ENCODE data around the gene ERBB4. TPM values are rescaled to one million over a fixed set of nuclear protein-coding genes. Genes with fewer than 3 reads are reported as not detected.

Gene ERBB4
- total RNA-seq, 1 donor from 2014 or later = 1.2 TPM

DNA sequence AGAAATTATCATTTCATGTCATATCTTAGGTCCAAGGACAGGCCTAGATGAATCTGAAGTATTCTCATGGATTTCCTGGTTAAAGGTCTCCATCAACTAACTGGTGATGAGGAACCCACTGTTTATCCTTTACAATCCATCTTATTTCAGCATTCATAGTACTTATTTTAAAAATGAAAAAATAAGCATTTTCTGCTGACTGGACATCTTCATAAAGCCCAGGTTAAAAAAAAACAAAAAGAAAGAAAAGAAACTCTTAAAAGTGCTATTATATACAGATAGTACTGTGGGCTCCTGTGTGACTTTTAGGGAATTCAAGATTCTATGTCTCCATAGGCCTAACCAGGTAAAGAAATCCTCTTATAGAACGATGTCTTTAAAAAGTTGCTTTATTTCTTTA lies 7.1 kb downstream of the ERBB4 start:
- TF ChIP-seq EZH2 (IDR thresholded peaks at IDR 0.05; ENCODE audit: insufficient read depth, low read length) = no peak
- TF ChIP-seq, protein P1, sequence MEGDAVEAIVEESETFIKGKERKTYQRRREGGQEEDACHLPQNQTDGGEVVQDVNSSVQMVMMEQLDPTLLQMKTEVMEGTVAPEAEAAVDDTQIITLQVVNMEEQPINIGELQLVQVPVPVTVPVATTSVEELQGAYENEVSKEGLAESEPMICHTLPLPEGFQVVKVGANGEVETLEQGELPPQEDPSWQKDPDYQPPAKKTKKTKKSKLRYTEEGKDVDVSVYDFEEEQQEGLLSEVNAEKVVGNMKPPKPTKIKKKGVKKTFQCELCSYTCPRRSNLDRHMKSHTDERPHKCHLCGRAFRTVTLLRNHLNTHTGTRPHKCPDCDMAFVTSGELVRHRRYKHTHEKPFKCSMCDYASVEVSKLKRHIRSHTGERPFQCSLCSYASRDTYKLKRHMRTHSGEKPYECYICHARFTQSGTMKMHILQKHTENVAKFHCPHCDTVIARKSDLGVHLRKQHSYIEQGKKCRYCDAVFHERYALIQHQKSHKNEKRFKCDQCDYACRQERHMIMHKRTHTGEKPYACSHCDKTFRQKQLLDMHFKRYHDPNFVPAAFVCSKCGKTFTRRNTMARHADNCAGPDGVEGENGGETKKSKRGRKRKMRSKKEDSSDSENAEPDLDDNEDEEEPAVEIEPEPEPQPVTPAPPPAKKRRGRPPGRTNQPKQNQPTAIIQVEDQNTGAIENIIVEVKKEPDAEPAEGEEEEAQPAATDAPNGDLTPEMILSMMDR (IDR thresholded peaks at IDR 0.05; ENCODE audit: insufficient read depth, low read depth, low read length) = no peak
- no peak overlapping the region for H3K27ac Mint-ChIP-seq (ENCODE audit: unreplicated experiment)

DNA sequence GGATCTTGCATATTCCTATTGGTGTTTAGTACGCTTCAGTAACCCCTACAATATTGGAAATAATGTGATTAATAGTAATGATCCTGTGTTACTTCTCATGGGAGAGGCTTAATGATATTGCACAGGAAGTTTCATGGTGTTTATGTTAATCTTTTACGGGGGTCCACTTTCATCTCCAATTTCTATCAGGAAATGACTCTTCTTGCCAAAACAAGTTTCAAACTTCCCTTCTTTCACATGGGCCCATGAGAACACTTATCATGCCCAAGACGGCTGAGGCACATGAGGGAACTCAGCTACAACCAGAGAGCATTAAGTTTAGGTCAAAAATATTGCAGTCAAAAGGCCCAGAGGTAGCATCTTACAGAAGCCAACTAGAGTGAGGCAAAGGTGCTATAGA lies 7.6 kb downstream of the ERBB4 start:
- H3K4me3 ChIP-seq (ENCODE audit: insufficient read depth, low read depth, low read length) = no peak overlapping the region
- H3K79me2 ChIP-seq (ENCODE audit: insufficient read depth, low read length) = no peaks in the 10 kb centered on the region
- H3K4me2 ChIP-seq (ENCODE audit: low read length) = no peak overlapping the region
- H3K27me3 ChIP-seq (ENCODE audit: insufficient read depth, low read length) = peaks cover 4% of the 10 kb centered on the region
- H3K9me3 ChIP-seq (ENCODE audit: insufficient read depth, low read depth, low read length) = no peaks in the 10 kb centered on the region
- Mint-ChIP-seq H3K9me3 (ENCODE audit: unreplicated experiment) (no peaks in the 10 kb centered on the region), H3K4me3 (ENCODE audit: unreplicated experiment) (no peak overlapping the region), H3K27ac (ENCODE audit: unreplicated experiment) (no peak overlapping the region), H3K36me3 (ENCODE audit: low read depth, unreplicated experiment) (no peaks in the 10 kb centered on the region), H3K27me3 (ENCODE audit: low read depth, unreplicated experiment) (no peaks in the 10 kb centered on the region), H3K4me1 (ENCODE audit: low read depth, unreplicated experiment) (no peaks in the 10 kb centered on the region)
- H3K4me1 ChIP-seq (ENCODE audit: insufficient read depth, low read length) = no peaks in the 10 kb centered on the region
- no peak overlapping the region for H3K27ac ChIP-seq (ENCODE audit: low read depth, low read length)
- FAIRE-seq (no peak), DNase-seq (ENCODE audit: low read depth) (no peak)
- H3K36me3 ChIP-seq (ENCODE audit: insufficient read depth, low read length) = no peaks in the 10 kb centered on the region
- no peak overlapping the region for H2AFZ ChIP-seq (ENCODE audit: low read depth, low read length)
- no peak overlapping the region for H3K9ac ChIP-seq (ENCODE audit: low read length)
- TF ChIP-seq EZH2 (IDR thresholded peaks at IDR 0.05; ENCODE audit: insufficient read depth, low read length) = no peak
- TF ChIP-seq, protein P1 (IDR thresholded peaks at IDR 0.05; ENCODE audit: insufficient read depth, low read depth, low read length) = no peak
- no peaks in the 10 kb centered on the region for H4K20me1 ChIP-seq (ENCODE audit: insufficient read depth, low read length)

More for the DNA sequence above, 7.1 kb downstream of the ERBB4 start:
- FAIRE-seq (no peak), DNase-seq (ENCODE audit: low read depth) (no peak)
- H3K9me3 ChIP-seq (ENCODE audit: insufficient read depth, low read depth, low read length) = no peaks in the 10 kb centered on the region
- no peak overlapping the region for H3K4me3 ChIP-seq (ENCODE audit: insufficient read depth, low read depth, low read length)
- H3K36me3 ChIP-seq (ENCODE audit: insufficient read depth, low read length) = no peaks in the 10 kb centered on the region
- no peak overlapping the region for H3K9ac ChIP-seq (ENCODE audit: low read length)
- no peaks in the 10 kb centered on the region for H3K27me3 Mint-ChIP-seq (ENCODE audit: low read depth, unreplicated experiment)
- peaks cover 3% of the 10 kb centered on the region for H3K4me1 ChIP-seq (ENCODE audit: insufficient read depth, low read length)
- H3K4me3 Mint-ChIP-seq (ENCODE audit: unreplicated experiment) = no peak overlapping the region
- no peaks in the 10 kb centered on the region for H3K36me3 Mint-ChIP-seq (ENCODE audit: low read depth, unreplicated experiment)
- H3K4me2 ChIP-seq (ENCODE audit: low read length) = no peak overlapping the region
- H3K9me3 Mint-ChIP-seq (ENCODE audit: unreplicated experiment) = no peaks in the 10 kb centered on the region
- H3K4me1 Mint-ChIP-seq (ENCODE audit: low read depth, unreplicated experiment) = no peaks in the 10 kb centered on the region
- H3K27ac ChIP-seq (ENCODE audit: low read depth, low read length) = no peak overlapping the region
- H3K79me2 ChIP-seq (ENCODE audit: insufficient read depth, low read length) = no peaks in the 10 kb centered on the region
- no peak overlapping the region for H2AFZ ChIP-seq (ENCODE audit: low read depth, low read length)
- H4K20me1 ChIP-seq (ENCODE audit: insufficient read depth, low read length) = no peaks in the 10 kb centered on the region
- peaks cover 9% of the 10 kb centered on the region for H3K27me3 ChIP-seq (ENCODE audit: insufficient read depth, low read length)

DNA sequence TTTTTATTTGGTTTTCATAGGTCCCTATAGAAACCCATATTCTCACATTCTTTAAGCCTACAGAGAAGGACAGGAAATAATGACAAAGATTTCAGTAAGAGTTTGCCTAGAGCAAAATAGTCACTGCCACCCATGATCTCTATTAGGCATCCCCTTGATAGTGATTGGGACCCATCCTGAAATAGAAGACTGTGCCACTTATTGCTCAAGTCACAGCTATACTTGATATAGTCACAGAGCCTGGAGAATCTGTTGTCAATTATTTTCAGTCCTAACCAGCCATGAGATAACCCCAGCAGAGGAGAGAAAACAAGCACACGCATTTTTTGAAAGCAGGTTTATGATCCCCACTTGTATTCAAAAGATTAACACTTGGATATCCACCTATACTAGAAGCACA lies 8.2 kb downstream of the ERBB4 start:
- Mint-ChIP-seq H3K36me3 (ENCODE audit: low read depth, unreplicated experiment) (no peaks in the 10 kb centered on the region), H3K4me3 (ENCODE audit: unreplicated experiment) (no peak overlapping the region), H3K27me3 (ENCODE audit: low read depth, unreplicated experiment) (no peaks in the 10 kb centered on the region), H3K9me3 (ENCODE audit: unreplicated experiment) (no peaks in the 10 kb centered on the region), H3K27ac (ENCODE audit: unreplicated experiment) (no peak overlapping the region), H3K4me1 (ENCODE audit: low read depth, unreplicated experiment) (no peaks in the 10 kb centered on the region)
- H3K4me3 ChIP-seq (ENCODE audit: insufficient read depth, low read depth, low read length) = no peak overlapping the region
- H4K20me1 ChIP-seq (ENCODE audit: insufficient read depth, low read length) = no peaks in the 10 kb centered on the region
- FAIRE-seq = no peak
- no peaks in the 10 kb centered on the region for H3K36me3 ChIP-seq (ENCODE audit: insufficient read depth, low read length)
- no peak overlapping the region for H2AFZ ChIP-seq (ENCODE audit: low read depth, low read length)
- H3K27ac ChIP-seq (ENCODE audit: low read depth, low read length) = no peak overlapping the region
- no peaks in the 10 kb centered on the region for H3K9me3 ChIP-seq (ENCODE audit: insufficient read depth, low read depth, low read length)
- DNase-seq (ENCODE audit: low read depth) = no peak
- H3K4me2 ChIP-seq (ENCODE audit: low read length) = no peak overlapping the region
- H3K27me3 ChIP-seq (ENCODE audit: insufficient read depth, low read length) = no peaks in the 10 kb centered on the region
- no peaks in the 10 kb centered on the region for H3K4me1 ChIP-seq (ENCODE audit: insufficient read depth, low read length)
- no peak for TF ChIP-seq EZH2 (IDR thresholded peaks at IDR 0.05; ENCODE audit: insufficient read depth, low read length)
- TF ChIP-seq, protein P1 (IDR thresholded peaks at IDR 0.05; ENCODE audit: insufficient read depth, low read depth, low read length) = no peak
- no peaks in the 10 kb centered on the region for H3K79me2 ChIP-seq (ENCODE audit: insufficient read depth, low read length)
- H3K9ac ChIP-seq (ENCODE audit: low read length) = no peak overlapping the region

All from astrocyte (in vitro differentiated cells and primary cell).